Dedifferentiated amniotic fluid mesenchymal stem cell (primary cell): ENCODE measurements around the gene UBTF.

ENCODE experiments used
- DNase-seq: peaks from one replicate; pipeline ENCODE4 v3.0.0-alpha.2; 2016; ENCODE audit errors: extremely low spot score

Gene UBTF

DNA sequence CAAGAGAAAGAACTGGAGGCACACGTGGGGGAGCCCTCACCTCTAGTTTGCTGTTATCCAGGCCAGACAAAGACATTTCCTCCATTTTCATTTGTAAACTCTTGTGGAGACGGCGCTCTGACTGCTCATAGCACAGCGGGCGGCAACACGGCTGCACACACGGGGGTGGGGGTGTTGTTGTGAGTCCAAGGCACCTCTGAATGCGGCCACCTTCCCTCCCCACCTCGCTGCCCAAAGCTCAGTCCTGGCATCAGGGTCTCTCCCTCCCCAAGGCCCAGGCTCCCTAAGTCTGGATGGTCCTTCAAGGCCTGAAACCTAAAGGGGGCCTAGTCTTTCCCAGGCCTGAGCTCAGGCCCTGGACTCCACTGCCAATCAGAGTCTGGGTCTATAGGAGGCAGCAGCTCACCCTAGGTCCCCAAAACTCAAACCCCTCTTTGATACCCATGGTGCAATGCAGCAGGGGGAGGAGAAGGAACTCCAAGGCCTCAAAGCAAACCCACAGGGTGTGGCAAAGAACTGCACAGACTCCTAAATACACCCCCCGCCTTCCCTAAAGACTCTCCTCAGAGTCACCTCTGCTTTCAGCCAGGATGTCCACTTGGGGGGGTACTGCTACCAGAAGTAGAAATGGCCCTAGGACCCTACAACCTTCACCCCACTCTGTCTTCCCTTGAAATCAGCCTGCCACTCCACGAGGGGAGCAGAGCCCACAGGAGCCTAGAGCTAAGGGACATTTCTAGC lies 21.3 kb downstream of the UBTF start:
- peak; percentile 39 for DNase-seq

DNA sequence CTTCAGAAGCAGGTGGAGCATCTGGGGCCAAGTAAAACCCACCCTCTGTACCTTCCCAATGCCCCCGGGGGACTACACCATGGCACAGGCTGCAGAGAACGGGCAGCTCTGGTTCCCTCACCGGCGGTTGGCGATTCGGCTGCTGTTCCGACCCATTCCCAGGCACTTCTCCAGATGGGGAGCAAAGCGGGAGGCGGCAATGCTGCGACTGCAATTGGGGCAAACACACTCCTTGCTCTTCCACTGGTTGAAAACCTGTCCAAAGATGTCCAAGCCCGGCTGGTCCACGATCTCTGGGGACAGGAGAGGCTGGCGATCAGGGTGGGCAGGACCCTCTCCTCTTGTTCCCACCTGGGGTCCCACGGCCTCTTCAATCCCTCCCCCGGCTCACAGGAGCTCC lies 22.4 kb downstream of the UBTF start:
- no peak for DNase-seq

DNA sequence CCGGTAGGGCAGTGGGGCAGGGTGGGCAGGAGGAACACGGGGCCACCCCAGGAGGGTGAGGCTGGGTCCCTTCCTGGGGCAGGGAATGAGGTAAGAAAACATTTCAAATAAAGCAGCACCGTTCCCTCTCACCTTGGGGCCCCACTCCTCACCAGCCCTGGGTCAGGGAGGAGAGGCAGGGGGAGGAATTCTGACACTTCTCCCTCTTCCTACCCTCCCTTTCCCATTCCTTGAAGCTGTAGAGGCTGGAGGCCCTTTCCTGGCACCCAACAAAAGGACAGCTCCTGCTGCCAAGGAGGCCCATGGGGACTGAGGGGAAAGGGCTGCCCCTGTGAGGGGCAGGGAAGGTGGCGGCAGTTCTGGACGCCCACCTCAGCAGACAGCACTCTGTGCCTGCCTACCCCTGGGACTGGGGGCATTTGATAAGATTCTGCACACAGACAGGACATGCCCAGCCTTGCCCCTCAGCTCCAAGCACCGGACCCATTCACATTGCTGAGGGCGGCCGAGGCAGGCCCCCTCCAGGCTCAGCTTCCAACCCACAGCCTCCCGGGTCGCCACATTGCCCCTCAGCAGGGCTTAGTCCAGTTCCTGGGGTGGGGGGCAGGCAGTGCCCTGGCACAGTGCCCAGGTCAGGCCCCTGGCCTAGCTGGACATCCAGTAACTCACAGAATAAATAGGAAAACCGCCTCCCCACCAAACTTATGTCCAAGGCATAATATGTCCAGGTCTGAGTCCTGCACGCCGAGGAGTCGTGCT lies 26.0 kb downstream of the UBTF start:
- DNase-seq = no peak

DNA sequence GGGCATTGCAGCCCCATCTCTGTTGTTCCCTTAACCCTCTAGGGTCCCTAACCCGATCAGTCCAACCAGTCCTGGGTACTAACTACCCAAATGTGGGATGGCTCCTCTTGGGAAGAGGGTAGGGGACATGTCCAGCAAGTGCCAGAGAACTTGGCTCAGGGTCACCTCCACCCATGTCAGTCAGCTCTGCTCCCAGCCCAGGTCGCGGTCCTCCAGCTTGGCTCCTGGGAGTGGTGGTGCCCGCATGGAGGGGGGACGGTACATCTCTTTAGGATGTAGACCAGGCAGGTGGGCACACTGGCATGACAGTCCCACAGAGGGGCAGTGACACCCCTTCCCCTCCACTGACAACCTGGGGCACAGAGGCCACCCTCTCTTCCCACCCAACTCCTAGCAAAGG lies 26.7 kb downstream of the UBTF start:
- DNase-seq = no peak

DNA sequence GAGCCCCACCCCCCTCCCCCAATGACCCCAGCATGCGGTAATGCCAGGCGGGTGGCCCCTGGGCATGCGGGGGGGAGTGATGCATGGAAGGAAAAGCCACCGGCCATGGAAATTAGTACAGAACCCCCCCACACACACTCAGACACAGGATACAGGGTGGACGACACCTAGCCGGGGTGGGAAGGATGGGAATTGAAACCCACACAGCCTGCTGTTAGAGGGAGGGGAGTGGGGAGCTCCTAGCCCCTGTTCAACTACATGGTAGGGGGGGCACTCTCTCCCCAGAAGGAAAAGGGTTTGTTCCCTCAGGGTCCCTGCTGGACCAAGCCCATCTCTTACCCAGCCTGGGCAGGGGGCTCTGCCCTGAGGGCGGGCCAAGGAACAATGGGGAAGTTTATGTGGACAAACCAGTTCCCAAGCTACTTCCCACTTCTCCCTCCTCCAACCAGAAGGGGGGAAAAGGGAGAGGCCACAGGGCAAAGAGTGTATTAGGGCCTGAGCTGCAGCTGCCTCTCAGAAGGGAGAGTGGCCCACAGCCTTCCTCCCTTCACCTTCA lies 27.5 kb downstream of the UBTF start:
- no peak for DNase-seq

DNA sequence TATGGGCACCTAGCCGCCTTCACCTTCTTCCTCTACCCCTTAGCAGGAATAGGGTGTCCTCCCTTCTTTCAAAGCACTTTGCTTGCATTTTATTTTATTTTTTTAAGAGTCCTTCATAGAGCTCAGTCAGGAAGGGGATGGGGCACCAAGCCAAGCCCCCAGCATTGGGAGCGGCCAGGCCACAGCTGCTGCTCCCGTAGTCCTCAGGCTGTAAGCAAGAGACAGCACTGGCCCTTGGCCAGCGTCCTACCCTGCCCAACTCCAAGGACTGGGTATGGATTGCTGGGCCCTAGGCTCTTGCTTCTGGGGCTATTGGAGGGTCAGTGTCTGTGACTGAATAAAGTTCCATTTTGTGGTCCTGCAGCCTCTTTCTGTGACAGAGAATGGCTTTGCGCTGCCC lies 28.1 kb downstream of the UBTF start:
- DNase-seq = no peak

DNA sequence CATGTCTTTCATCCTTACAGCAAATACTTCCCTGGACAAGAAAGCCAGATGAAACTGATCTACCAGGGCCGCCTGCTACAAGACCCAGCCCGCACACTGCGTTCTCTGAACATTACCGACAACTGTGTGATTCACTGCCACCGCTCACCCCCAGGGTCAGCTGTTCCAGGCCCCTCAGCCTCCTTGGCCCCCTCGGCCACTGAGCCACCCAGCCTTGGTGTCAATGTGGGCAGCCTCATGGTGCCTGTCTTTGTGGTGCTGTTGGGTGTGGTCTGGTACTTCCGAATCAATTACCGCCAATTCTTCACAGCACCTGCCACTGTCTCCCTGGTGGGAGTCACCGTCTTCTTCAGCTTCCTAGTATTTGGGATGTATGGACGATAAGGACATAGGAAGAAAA lies 29.0 kb downstream of the UBTF start:
- DNase-seq = no peak

DNA sequence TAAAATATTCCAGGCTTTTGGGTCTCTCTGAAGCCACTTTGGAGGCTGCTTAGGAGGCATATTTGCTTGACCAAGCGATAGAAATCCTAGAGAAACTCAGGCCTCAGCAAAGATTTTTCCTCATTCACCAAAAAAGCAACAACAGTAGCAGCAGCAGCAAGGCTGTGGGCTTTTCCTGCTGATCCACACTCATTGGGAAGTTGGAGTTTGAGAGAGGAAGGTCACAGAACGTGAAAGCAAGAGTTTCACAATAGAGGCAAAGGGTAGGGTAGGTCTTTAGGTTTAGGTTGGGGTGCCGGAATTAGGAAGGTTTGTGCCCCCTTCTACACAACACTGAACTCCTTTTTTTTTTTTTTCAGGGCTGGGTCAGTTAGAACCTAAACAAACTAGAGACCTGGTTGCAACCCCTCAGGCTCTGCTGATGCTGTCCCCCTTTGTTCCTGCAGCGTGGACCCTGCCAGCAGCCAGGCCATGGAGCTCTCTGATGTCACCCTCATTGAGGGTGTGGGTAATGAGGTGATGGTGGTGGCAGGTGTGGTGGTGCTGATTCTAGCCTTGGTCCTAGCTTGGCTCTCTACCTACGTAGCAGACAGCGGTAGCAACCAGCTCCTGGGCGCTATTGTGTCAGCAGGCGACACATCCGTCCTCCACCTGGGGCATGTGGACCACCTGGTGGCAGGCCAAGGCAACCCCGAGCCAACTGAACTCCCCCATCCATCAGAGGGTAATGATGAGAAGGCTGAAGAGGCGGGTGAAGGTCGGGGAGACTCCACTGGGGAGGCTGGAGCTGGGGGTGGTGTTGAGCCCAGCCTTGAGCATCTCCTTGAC lies 30.7 kb downstream of the UBTF start:
- DNase-seq = no peak

DNA sequence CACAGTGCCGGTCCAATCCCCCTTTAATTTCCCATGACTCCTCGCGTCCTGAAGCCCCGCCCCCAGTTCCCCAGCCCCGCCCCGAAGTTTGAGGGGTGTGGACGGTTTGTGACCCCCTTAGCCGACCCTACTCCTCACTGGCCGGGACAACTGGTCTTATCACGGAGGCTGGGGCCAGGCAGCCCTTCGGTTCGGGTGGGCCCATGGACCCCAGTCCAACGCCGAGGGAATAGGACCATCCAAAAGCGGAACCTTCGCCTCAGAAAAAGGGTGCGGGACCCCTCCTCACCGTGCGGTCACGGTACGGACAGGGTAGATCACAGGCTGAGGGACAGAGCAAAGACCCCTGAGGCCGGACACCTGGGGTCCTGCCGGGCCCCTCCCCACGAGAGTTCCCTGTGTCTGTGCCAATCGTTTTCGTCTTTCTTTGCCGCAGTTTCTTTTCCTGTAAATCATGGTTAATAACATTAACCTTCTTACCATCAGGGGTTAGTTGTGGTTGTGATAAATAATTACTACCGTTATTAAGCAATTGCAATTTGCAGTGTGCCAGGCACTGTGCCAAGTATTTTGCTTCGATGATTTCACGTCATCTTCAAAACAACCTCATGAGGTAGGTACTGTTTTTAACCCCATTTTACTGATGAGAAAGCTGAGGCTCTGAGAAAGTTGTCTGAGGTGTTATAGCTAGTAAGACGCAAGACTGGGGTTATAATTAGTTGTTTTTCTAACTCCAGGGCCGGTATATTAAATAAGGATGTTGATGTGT lies 32.2 kb downstream of the UBTF start:
- DNase-seq = no peak

DNA sequence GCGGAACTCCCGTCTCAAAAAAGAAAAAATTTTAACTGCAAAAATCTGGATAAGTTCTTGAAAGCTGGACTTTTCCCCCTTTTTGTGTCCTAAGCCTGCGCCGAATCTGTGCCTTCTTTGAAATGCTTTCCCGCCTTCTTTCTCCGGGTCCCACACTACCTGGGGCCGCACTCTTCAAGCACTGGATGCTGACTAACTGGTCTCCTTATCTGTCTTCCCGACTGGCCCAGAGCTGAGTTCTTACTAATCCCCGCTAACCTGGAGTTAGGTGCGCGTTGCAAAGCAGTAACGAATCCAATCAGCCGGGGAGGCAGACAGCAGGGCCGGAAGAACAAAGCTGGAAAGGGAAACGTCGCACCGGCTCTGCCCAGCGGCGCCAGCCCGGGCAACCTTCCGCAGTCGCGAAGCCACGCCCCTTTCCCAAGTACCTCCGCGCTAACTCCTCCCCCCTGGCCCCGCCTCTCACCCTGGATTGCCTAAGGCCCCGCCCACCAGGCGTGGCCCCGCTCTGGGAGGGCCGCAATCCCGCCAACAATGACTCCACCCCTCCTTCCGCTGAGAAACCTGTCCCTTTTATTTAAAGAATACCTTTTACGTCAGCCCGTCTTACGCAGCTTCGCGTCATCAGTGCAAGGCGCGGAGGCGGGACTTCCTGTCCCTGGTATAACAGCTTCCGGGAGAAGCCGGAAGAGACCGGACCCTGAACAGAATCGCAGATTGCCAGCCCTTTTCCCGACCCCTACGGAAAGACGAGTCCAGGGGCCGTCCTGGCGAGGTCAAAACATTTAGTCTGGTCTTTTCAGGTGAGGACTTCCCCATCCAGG lies 33.0 kb downstream of the UBTF start, which contains the start of gene TMUB2:
TSS of gene TMUB2 (plus strand) at position 666 of the 824 bp plus-strand sequence. CDS start 737 bp downstream, outside the sequence.
- peak; percentile 100 for DNase-seq

DNA sequence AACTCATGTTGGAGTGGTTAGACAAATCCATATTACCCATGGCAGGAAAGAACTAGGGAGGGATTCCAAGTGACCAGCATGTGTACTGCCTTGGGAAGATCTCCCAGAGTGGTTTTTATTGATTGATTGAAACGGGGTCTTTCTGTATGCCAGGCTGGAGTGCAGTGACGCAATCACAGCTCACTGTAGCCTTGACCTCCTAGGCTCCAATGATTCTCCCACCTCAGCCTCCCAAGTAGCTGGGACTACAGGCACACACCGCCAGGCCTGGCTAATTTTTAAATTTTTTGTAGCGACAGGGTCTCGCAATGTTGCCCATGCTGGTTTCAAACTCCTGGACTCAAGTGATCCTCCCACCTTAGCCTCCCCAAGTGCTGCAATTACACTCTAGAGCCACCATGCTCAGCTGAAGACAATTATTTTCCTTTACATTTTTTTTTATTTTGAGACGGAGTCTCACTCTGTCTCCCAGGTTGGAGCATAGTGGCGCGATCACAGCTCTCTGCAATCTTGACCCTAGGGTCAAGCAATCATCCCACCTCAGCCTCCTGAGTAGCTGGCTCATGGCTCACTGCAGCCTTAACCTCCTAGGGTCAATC lies 35.2 kb downstream of the UBTF start:
- DNase-seq = no peak

DNA sequence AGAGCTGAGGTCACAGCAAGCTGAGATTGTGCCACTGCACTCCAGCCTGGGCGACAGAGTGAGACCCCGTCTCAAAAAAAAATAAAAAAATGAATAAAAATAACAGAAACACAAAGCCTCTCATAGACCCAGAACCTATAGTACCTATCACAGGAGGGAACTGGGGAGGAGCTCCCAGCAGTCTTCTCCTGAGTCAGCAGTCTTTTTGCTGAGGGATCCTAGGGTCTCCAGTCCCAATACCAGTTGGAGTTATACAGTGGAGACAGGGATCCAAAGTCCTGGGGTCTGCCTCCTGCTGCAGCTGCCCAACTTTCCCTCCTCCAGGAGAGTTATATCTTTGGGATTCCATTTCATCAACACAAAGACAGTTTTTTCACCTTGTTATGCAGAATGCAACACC lies 36.5 kb downstream of the UBTF start:
- no peak for DNase-seq

DNA sequence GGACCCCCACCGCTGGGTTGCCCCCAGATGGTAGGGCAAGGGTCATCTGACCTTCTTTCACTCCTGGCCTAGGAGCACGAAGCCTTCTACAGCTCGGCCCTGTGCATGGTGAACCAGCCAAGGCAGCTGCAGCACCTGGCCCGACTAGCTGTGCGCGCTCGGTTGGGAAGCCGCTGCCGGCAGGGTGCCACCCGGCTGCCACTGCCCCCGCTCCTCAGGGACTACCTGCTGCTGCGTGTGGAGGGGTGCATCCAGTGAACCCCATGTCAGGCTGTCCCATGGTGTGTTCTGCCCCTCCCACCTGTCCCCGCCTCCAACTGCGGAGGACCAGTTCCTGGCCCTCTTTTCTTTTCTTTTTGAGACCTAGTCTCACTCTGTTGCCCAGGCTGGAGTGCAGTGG lies 41.3 kb downstream of the UBTF start:
- DNase-seq = no peak

DNA sequence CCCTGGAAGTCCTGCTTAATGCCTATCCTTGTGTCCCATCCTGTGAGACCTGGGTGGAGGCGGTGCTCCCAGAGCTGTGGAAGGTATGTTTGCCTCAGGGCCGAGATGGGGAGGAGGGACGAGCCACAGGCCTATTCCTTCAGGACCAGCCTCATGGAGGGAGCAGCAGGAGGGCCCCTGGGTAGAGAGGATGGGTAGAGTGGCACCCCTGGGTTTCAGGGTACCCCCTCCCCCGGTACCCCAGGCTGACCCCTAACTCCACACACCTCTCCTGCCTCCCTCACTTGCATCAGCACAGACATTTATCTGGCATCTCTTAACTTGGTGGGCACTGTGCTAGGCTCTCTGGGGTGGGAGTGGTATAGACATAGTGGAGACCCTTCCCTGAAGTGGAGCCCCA lies 41.8 kb downstream of the UBTF start:
- DNase-seq = no peak

DNA sequence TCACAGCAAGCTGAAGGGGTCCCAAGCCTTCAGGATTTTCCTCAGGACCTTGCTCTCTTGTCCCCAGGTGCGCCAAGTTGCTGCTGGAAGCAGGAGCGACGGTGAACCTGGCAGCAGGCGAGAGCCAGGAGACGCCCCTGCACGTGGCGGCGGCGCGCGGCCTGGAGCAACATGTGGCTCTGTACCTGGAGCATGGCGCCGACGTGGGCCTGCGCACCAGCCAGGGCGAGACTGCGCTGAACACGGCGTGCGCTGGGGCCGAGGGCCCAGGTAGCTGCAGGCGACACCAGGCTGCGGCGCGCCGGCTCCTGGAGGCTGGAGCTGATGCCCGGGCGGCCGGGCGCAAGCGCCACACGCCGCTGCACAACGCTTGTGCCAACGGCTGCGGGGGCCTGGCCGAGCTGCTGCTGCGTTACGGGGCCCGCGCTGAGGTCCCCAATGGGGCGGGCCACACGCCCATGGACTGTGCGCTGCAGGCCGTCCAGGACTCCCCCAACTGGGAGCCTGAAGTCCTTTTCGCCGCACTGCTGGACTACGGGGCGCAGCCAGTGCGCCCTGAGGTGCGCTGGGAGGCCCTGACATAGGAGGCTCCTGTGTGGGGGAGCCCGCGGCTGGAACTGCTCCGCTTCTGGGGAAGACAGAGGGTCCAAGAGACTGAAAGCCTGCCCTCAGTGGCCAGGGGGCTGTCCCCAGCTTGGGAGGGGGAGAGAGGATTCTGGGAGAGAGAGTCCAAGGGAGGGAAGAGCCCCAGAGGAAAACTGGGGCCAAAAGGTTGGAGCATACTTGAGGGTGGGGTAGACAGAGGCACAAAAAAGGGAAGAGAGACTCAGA lies 42.6 kb downstream of the UBTF start:
- DNase-seq = no peak

DNA sequence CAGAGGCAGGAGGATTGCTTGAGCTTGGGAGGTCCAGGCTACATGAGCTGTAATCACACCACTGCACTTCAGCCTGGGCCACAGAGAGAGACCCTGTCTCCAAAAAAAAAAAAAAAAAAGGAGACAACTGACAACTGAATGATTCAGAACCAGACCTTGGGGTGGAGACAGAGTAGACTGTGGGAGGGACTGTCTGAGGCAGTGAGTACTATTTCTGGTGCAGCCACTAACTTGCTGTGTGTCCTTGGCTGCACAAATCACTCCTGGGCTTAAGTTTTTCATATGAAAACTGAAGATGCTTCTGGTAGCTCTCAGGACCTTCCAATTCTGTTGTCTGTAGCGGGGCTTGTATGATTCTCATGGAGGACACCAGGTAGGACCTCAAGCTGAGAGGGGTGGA lies 43.2 kb downstream of the UBTF start:
- no peak for DNase-seq

DNA sequence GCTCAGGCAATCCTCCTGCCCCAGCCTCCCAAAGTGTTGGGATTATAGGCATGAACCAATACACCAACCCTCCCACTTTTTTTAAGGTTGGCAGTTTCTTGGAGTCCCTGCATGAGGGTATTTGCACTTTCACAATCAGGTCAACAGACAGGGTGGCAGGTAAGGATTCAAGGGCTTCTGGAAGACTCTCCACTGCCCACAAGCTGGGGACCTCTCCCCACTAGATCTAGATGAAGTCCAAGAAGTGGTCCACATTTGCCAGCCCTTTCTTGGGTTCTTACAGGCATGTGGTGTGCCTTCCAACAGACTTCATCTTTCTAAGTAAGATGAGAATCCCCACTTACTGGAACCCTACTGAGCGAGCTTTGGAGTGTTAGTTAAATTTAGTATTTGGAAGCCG lies 45.0 kb downstream of the UBTF start:
- no peak for DNase-seq

DNA sequence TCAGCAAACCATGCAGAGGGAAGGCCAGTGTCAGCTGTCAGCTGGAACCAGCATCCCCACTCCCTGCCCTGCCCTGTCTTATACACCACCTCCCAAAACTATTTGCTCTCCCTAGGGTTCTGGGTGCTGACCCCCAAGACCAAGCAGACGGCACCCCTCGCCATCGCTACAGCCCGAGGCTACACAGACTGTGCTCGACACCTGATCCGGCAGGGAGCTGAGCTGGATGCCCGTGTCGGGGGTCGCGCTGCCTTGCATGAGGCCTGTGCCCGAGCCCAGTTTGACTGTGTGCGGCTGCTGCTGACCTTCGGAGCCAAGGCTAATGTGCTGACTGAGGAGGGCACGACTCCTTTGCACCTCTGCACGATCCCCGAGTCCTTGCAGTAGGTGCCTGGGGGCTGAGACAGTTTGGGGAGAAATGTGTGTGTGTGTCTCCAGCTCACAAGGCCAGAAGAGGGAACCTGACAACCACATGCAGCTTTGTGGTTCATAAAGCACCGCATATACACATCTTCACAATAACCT lies 47.5 kb downstream of the UBTF start:
- DNase-seq = no peak
